Esophagus squamous epithelium (tissue), 4 donors: ENCODE data around the gene RNF144A.

Source experiments
- POLR2A ChIP-seq, 4 donors: fragments of 450-650 bp; IDR thresholded peaks; one replicate each; pipeline ENCODE4 v1.6.1; 2017; ENCODE audit warnings: antibody characterized with exemption in 4 of 4, mild to moderate bottlenecking in 4 of 4, moderate library complexity in 3 of 4
- TF ChIP-seq, protein P1 (sequence below), 6 experiments: fragments of 450-650 bp in 4 of 6; fragments of 200-600 bp in 2 of 6; sonication (generic) in 2 of 6; IDR thresholded peaks; one replicate each; pipeline ENCODE4 v1.5.1; 2016 to 2019; ENCODE audit warnings: antibody characterized with exemption in 6 of 6, mild to moderate bottlenecking in 4 of 6, moderate library complexity in 4 of 6

GRCh38 chr2:7009207-7009911 is 92.1 kb downstream of the RNF144A start:
- TF ChIP-seq, protein P1, sequence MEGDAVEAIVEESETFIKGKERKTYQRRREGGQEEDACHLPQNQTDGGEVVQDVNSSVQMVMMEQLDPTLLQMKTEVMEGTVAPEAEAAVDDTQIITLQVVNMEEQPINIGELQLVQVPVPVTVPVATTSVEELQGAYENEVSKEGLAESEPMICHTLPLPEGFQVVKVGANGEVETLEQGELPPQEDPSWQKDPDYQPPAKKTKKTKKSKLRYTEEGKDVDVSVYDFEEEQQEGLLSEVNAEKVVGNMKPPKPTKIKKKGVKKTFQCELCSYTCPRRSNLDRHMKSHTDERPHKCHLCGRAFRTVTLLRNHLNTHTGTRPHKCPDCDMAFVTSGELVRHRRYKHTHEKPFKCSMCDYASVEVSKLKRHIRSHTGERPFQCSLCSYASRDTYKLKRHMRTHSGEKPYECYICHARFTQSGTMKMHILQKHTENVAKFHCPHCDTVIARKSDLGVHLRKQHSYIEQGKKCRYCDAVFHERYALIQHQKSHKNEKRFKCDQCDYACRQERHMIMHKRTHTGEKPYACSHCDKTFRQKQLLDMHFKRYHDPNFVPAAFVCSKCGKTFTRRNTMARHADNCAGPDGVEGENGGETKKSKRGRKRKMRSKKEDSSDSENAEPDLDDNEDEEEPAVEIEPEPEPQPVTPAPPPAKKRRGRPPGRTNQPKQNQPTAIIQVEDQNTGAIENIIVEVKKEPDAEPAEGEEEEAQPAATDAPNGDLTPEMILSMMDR (IDR thresholded peaks at IDR 0.05) = no peak
- TF ChIP-seq POLR2A (IDR thresholded peaks at IDR 0.05) = no peak
